Common myeloid progenitor, CD34-positive (primary cell): ENCODE data around the gene OSBPL10.
A peak's percentile ranks its signal among the peaks of the same experiment; 100 is the strongest.

Source experiments
- CTCF ChIA-PET: fragments of 350-600 bp; sonication (Branson Sonifier 250); formaldehyde crosslinking; loops from one replicate; lab custom pipeline; 2021; ENCODE audit warnings: antibody characterized with exemption; lab: Charles Lee
- POLR2A ChIA-PET: fragments of 350-600 bp; sonication (Branson Sonifier 250); formaldehyde crosslinking; loops from one replicate; lab custom pipeline; 2021; ENCODE audit warnings: antibody characterized with exemption; lab: Charles Lee
- DNase-seq, 3 donors: peaks; one replicate each; pipeline versions ENCODE4 v3.0.0 to v3.0.0-alpha.2; 2013
- H3K27ac ChIP-seq, 2 experiments: 1 replicate in 1 of 2; 2 replicates in 1 of 2; pipeline ENCODE4 v1.7.0; 2013; ENCODE audit warnings: inconsistent platforms in 2 of 2, low read length in 2 of 2, mild to moderate bottlenecking in 2 of 2, low read depth in 1 of 2, moderate library complexity in 1 of 2; ENCODE audit not compliant: severe bottlenecking in 2 of 2, insufficient read depth in 1 of 2, poor library complexity in 1 of 2
- H3K27me3 ChIP-seq, 5 experiments: replicated peaks in 2 of 5; 1 replicate in 3 of 5; 2 replicates in 2 of 5; pipeline versions ENCODE4 v1.6.1 to v1.7.0; 2013; ENCODE audit warnings: low read length in 4 of 5, mild to moderate bottlenecking in 2 of 5, moderate library complexity in 2 of 5, inconsistent platforms in 1 of 5; ENCODE audit not compliant: insufficient read depth in 5 of 5, control insufficient read depth in 4 of 5
- H3K36me3 ChIP-seq, 4 experiments: 1 replicate in 2 of 4; 2 replicates in 2 of 4; pipeline versions ENCODE4 v1.6.1 to v1.7.0; 2013; ENCODE audit warnings: low read length in 3 of 4, control low read depth in 1 of 4, mild to moderate bottlenecking in 1 of 4; ENCODE audit not compliant: control insufficient read depth in 4 of 4, insufficient read depth in 4 of 4
- H3K4me1 ChIP-seq, 4 experiments: 1 replicate in 3 of 4; 2 replicates in 1 of 4; pipeline versions ENCODE4 v1.6.1 to v1.7.1; 2013; ENCODE audit warnings: low read length in 3 of 4, mild to moderate bottlenecking in 3 of 4, control low read depth in 1 of 4, inconsistent platforms in 1 of 4, moderate library complexity in 1 of 4; ENCODE audit not compliant: control insufficient read depth in 4 of 4, insufficient read depth in 4 of 4; ENCODE audit errors: control extremely low read depth in 1 of 4
- H3K4me3 ChIP-seq, 7 experiments: 1 replicate in 4 of 7; 2 replicates in 3 of 7; pipeline versions ENCODE4 v1.5.1 to v1.7.0; 2013; ENCODE audit warnings: mild to moderate bottlenecking in 7 of 7, low read length in 6 of 7, moderate library complexity in 6 of 7, inconsistent platforms in 2 of 7, low read depth in 2 of 7, control low read depth in 1 of 7; ENCODE audit not compliant: insufficient read depth in 4 of 7, control insufficient read depth in 1 of 7; ENCODE audit errors: extremely low read depth in 1 of 7
- H3K9me3 ChIP-seq, 5 experiments: 1 replicate in 4 of 5; 2 replicates in 1 of 5; pipeline versions ENCODE4 v1.6.1 to v1.7.1; 2013; ENCODE audit warnings: low read length in 4 of 5, mild to moderate bottlenecking in 2 of 5, inconsistent platforms in 1 of 5, low read depth in 1 of 5, moderate library complexity in 1 of 5; ENCODE audit not compliant: control insufficient read depth in 4 of 5, insufficient read depth in 2 of 5; ENCODE audit errors: control extremely low read depth in 1 of 5
- WGBS: methylation state at CpG from one replicate; pipeline ENCODE4 v1.1.5; 2013; ENCODE audit not compliant: insufficient coverage; 5-methylcytosine and 5-hydroxymethylcytosine counted together

Gene OSBPL10

DNA sequence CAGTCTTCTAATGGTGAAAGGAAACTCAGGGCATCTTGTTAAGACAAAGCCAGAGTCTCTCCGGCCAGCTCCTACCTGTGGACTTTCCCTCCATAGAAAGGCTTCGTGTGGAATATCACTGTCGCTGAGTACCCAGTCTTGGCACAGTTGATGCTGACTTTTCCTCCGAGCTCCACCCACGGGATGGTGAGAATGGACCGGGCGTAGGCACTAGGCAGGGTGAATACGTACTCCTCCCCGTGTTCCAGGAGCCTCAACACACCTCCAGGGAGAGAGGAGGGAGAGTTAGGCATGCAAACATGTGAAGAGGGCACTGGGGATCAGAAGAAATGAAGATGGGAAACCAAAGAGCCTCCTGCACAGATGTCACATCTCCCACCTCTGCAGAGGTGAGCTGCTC lies 310.3 kb downstream of the OSBPL10 start:
- Histone ChIP-seq H3K36me3 (no peaks in the 10 kb centered on the region), H3K9me3 (no peaks in the 10 kb centered on the region), H3K27me3 (no peaks in the 10 kb centered on the region), H3K27ac (no peak overlapping the region), H3K4me1 (peaks cover 0 to 2% (median 0%) of the 10 kb centered on the region in 4 experiments), H3K4me3 (no peak overlapping the region)
- WGBS = 98% methylated on average over 4 of the region's 9 CpGs
- POLR2A ChIA-PET = no interaction called here
- CTCF ChIA-PET = interaction anchor here (1.2 to 1.7 kb wide), 3 partner anchors 17 to 34 kb away, joined by 3 to 5 read pairs (median 4); no protein-coding TSS in a partner anchor
- DNase-seq = no peak

DNA sequence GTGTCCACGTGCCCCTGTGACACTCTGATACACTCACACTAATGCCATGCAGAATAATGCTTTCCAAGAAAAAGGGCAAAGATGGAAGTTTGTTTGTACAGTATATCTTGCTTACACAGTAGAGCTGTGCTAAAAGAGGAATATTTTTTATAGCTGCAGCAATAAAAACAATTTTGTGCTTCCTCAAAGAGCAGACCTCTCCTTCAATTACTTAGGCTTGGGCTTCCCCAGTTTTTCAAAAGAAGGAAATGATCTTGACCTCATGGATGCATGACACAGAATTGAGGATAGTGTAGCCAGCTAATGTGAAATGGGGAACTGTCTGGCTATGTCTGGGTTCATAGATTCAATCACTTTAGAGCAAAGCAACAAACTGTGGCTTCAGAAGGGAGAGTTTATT lies 310.9 kb downstream of the OSBPL10 start:
- no peak overlapping the region for H3K27ac ChIP-seq
- H3K9me3 ChIP-seq = no peaks in the 10 kb centered on the region
- no peaks in the 10 kb centered on the region for H3K27me3 ChIP-seq
- CTCF ChIA-PET = interaction anchor here (1.2 to 1.7 kb wide), 3 partner anchors 25 to 46 kb away, joined by 3 to 5 read pairs (median 3); no protein-coding TSS in a partner anchor
- DNase-seq = peak in 2 of 3 donors; percentile 46 to 57
- no peak overlapping the region for H3K4me3 ChIP-seq
- no peaks in the 10 kb centered on the region for H3K36me3 ChIP-seq
- peaks cover 0 to 2% (median 0%) of the 10 kb centered on the region in 4 experiments for H3K4me1 ChIP-seq
- WGBS = no CpG with 5 or more reads among the region's 1 CpG
- POLR2A ChIA-PET = no interaction called here

DNA sequence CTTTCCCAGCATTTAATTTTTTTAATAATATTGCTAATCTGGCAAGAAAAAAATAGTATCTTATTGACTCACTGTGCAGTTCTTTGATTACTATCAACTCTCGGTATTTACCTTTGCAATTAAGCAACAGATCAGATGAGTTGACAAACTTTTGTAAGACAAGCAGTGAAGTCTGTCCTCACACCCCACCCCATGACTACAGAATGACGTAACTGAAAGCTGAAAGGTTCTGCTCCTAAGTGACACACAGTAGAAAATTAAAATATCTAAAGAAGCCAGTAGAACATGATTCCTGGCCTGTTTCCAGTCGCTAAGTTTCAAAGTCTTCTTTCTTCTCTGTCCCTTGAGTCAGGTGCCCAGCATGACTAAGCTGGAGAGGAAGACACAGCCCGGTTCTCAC lies 312.8 kb downstream of the OSBPL10 start:
- no peak for DNase-seq
- H3K27me3 ChIP-seq = no peaks in the 10 kb centered on the region
- ChIA-PET POLR2A (no interaction called here), CTCF (interaction anchor here (2.1 kb wide), 1 partner anchor 25 kb away, joined by 4 read pairs; no protein-coding TSS in a partner anchor)
- H3K4me3 ChIP-seq = no peak overlapping the region
- H3K36me3 ChIP-seq = no peaks in the 10 kb centered on the region
- H3K27ac ChIP-seq = no peak overlapping the region
- peaks cover 0 to 2% (median 0%) of the 10 kb centered on the region in 4 experiments for H3K4me1 ChIP-seq
- no peaks in the 10 kb centered on the region for H3K9me3 ChIP-seq
- WGBS = 92% methylated on average over 4 of the region's 4 CpGs

DNA sequence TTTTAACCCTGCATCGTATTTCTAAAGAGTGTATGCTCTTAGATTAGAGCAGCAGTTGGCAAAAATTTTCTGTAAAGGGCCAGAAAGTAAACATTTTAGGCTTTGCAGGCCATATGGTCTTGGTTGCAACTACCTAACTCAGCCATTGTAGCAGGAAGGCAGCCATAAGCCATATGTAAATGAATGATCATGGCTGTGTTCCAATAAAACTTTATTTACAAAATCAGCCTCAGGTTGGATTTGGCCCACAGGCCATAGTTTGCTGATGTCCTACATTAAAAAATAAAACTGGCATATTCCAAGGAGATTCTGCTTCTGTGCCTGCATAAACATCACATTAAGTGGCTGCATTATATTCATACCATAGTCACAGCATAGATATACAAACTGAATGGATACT lies 313.5 kb downstream of the OSBPL10 start:
- DNase-seq = no peak
- ChIA-PET POLR2A (no interaction called here), CTCF (interaction anchor here (1.2 to 2.1 kb wide), 2 partner anchors 26 to 28 kb away, joined by 4 to 6 read pairs; no protein-coding TSS in a partner anchor)
- Histone ChIP-seq H3K27me3 (no peaks in the 10 kb centered on the region), H3K36me3 (no peaks in the 10 kb centered on the region), H3K4me1 (peaks cover 0 to 2% (median 0%) of the 10 kb centered on the region in 4 experiments), H3K4me3 (no peak overlapping the region), H3K27ac (no peak overlapping the region), H3K9me3 (no peaks in the 10 kb centered on the region)
- no CpG with 5 or more reads among the region's 1 CpG for WGBS

DNA sequence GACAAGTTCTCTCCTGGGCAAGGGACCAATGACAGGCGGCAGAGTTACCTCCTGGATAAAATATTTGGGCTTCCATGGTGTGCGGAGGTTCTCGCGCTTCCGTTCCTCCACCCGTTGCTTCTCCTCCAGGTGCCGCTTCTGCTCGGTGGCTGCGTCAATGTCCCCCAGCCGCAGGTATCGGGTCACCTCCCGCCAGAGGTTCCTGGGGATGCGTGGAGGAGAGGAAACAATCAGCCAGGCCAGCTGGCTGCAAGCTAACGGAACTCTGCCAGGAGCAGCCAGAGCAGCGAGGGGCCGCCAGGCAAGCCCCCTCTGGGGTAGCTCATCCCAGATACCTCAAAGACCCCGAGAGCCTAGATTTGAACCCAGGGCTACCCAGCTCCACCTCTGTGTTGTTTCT lies 317.0 kb downstream of the OSBPL10 start:
- Histone ChIP-seq H3K9me3 (no peaks in the 10 kb centered on the region), H3K4me1 (peaks cover 0 to 7% (median 3%) of the 10 kb centered on the region in 4 experiments), H3K27ac (no peak overlapping the region), H3K4me3 (no peak overlapping the region), H3K36me3 (no peaks in the 10 kb centered on the region), H3K27me3 (no peaks in the 10 kb centered on the region)
- 94% methylated on average over 17 of the region's 17 CpGs for WGBS
- no peak for DNase-seq
- CTCF ChIA-PET = interaction anchor here (1.0 kb wide), 1 partner anchor 23 kb away, joined by 3 read pairs; no protein-coding TSS in a partner anchor
- POLR2A ChIA-PET = interaction anchor here (0.5 kb wide), 1 partner anchor 133 kb away, joined by 3 read pairs; no protein-coding TSS in a partner anchor

GRCh38 chr3:31661993-31662670 lies 318.9 kb downstream of the OSBPL10 start:
- no peak overlapping the region for H3K4me3 ChIP-seq
- peaks cover 0 to 7% (median 3%) of the 10 kb centered on the region in 4 experiments for H3K4me1 ChIP-seq
- WGBS = 90% methylated on average over 4 of the region's 5 CpGs
- CTCF ChIA-PET = interaction anchor here (0.5 to 1.4 kb wide), 2 partner anchors 16 to 776 kb away, joined by 3 read pairs; no protein-coding TSS in a partner anchor
- H3K27me3 ChIP-seq = no peaks in the 10 kb centered on the region
- peak in 2 of 3 donors; percentile 45 to 60 for DNase-seq
- POLR2A ChIA-PET = no interaction called here
- H3K27ac ChIP-seq = no peak overlapping the region
- H3K9me3 ChIP-seq = peaks cover 0 to 5% (median 2%) of the 10 kb centered on the region in 5 experiments
- H3K36me3 ChIP-seq = no peaks in the 10 kb centered on the region

GRCh38 chr3:31661286-31661685 lies 319.8 kb downstream of the OSBPL10 start:
- Histone ChIP-seq H3K4me1 (peaks cover 0 to 7% (median 3%) of the 10 kb centered on the region in 4 experiments), H3K9me3 (peaks cover 0 to 10% (median 5%) of the 10 kb centered on the region in 5 experiments), H3K27ac (no peak overlapping the region), H3K4me3 (no peak overlapping the region), H3K27me3 (no peaks in the 10 kb centered on the region), H3K36me3 (no peaks in the 10 kb centered on the region)
- ChIA-PET POLR2A (no interaction called here), CTCF (no interaction called here)
- DNase-seq = no peak
- WGBS = 62% methylated on average over 2 of the region's 5 CpGs
